ENCODE results near the gene SLC28A1.

The SLC28A1 gene

GRCh38 chr15:84869510-84869909 lies 15.0 kb upstream of the SLC28A1 start:
- TF ChIP-seq CTCF (IDR thresholded peaks at IDR 0.05; ENCODE audit: low read depth, low read length) = no peak
- no peak for TF ChIP-seq MAX (IDR thresholded peaks at IDR 0.05; ENCODE audit: low read depth, low read length)
- no peak for TF ChIP-seq MYC (IDR thresholded peaks at IDR 0.05; ENCODE audit: low read depth, low read length)
- H3K4me3 ChIP-seq (ENCODE audit: low read depth, low read length) = no peak overlapping the region
- no peak for DNase-seq (ENCODE audit: low read depth)

- peak; percentile 19 for DNase-seq (ENCODE audit: low read depth)
- TF ChIP-seq MAX (IDR thresholded peaks at IDR 0.05; ENCODE audit: low read depth, low read length) = no peak
- peak; percentile 26 for TF ChIP-seq CTCF (IDR thresholded peaks at IDR 0.05; ENCODE audit: low read depth, low read length)
- no peak overlapping the region for H3K4me3 ChIP-seq (ENCODE audit: low read depth, low read length)
These were observed 13.0 kb upstream of the SLC28A1 start for GRCh38 chr15:84871428-84871985.

- TF ChIP-seq MYC (IDR thresholded peaks at IDR 0.05; ENCODE audit: low read depth, low read length) (no peak), MAX (IDR thresholded peaks at IDR 0.05; ENCODE audit: low read depth, low read length) (no peak), CTCF (IDR thresholded peaks at IDR 0.05; ENCODE audit: low read depth, low read length) (no peak), POLR2A (IDR thresholded peaks at IDR 0.05; ENCODE audit: extremely low read depth, insufficient read length) (no peak)
- no peak overlapping the region for H3K4me3 ChIP-seq (ENCODE audit: low read depth, low read length)
- no peak for DNase-seq (ENCODE audit: low read depth)
These were observed 12.2 kb upstream of the SLC28A1 start for GRCh38 chr15:84872009-84872910.

GRCh38 chr15:84873997-84874396 lies 10.5 kb upstream of the SLC28A1 start:
- DNase-seq (ENCODE audit: low read depth) = no peak
- no peak overlapping the region for H3K4me3 ChIP-seq (ENCODE audit: low read depth, low read length)
- TF ChIP-seq MAX (IDR thresholded peaks at IDR 0.05; ENCODE audit: low read depth, low read length) = no peak
- TF ChIP-seq CTCF (IDR thresholded peaks at IDR 0.05; ENCODE audit: low read depth, low read length) = no peak
- no peak for TF ChIP-seq MYC (IDR thresholded peaks at IDR 0.05; ENCODE audit: low read depth, low read length)
- no peak for TF ChIP-seq POLR2A (IDR thresholded peaks at IDR 0.05; ENCODE audit: extremely low read depth, insufficient read length)

GRCh38 chr15:84874981-84875699 lies 9.3 kb upstream of the SLC28A1 start:
- DNase-seq (ENCODE audit: low read depth) = no peak
- TF ChIP-seq POLR2A (IDR thresholded peaks at IDR 0.05; ENCODE audit: extremely low read depth, insufficient read length) = no peak
- TF ChIP-seq CTCF (IDR thresholded peaks at IDR 0.05; ENCODE audit: low read depth, low read length) = no peak
- TF ChIP-seq MYC (IDR thresholded peaks at IDR 0.05; ENCODE audit: low read depth, low read length) = no peak
- no peak for TF ChIP-seq MAX (IDR thresholded peaks at IDR 0.05; ENCODE audit: low read depth, low read length)

More at GRCh38 chr15:84874981-84875699, 9.3 kb upstream of the SLC28A1 start:
- H3K4me3 ChIP-seq (ENCODE audit: low read depth, low read length) = no peak overlapping the region
